NCI-H510A (cell line): ENCODE measurements around the gene VPS37C.
A peak's percentile ranks its signal among the peaks of the same experiment; 100 is the strongest.

Experiments used
- DNase-seq: peaks from one replicate; lab custom pipeline; 2025; lab: John Stamatoyannopoulos, UW

The VPS37C gene

DNA sequence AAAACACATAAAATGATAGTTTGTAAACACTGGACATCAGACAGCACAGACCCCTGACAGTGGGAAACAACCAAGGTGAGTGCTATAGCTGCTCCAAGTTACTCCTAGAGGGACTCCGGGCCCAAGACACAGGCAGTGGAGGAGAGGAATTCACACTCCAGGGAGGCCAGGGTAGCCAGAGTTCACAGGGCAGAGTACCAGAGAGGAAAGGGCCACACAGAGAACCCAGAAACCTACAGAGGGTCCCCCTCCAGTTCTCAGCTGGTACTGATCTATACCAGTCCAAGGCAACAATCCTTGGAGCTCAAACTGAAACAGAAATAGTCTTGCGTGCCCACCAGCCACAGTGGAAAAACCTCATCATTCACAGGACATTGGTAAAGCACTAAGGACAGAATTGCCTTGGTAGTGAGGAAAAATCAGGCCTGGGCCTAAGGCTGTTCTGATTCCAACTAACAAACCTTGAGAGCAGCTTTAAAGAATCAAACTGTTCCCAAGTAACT, 7.6 kb downstream of the VPS37C start:
- no peak for DNase-seq

DNA sequence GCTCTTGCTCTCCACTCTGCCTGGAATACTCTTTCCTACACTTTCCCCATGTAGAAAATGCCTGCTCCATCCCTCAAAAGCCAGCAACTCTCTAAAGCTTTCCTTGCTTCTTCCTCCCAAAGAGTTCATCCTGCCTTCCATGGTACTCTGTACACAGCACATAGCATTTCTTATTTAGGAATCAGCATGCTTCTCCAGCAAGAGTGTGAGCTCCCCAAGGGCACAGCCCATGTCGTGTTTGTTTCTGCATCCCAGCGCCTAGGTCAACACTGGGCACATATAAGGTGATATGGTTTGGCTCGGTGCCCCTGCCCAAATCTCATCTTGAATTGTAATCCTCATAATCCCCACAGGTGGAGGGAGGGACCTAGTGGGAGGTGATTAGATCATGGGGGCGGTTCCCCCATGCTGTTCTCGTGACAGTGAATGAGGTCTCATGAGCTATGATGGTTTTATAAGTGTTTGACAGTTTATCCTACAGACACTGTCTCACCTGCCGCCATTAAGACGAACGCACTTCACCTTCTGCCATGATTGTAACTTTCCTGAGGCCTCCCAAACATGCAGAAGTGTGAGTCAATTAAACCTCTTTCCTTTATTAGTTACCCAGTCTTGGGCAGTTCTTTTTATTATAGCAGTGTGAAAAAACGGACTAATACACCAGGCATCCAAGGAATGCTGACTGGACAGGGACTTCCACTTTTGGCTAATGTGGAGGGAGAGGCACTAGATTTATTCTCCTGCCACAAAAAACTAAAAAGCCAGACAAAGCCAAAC, 8.2 kb downstream of the VPS37C start:
- DNase-seq, result no peak

DNA sequence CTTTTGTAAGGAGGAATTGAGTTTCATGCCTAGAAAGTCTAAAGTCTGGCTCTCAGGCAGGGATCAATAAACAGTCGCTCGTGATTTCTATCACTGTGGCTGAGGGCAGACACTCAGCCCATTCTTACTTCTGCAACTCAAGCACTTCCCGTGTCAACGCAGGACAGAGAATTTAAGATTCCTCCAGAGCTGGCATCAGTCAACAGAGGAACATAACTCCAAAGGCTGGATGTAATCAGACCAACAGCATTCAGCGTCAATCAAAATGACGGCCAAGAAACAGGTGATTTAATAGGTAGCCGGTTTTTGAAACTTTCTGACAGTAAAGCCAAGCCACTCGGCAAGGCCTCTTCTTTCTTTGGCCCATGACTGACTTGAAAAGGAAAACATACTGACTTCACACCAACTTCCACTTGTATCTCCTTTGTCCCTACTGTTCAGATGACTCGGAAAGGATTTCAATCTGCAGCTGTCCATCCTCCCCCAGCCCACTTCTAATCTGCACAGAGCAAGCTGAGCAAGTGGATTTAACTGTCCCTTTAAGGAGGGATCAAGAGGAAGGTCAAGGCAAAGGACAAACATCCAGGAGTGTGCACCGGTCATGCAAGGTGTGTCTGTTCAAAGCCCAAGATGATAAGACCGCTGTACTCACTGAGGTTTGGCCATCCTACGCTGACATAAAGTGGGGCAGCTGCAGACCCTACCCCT, 9.5 kb downstream of the VPS37C start:
- DNase-seq, result no peak

DNA sequence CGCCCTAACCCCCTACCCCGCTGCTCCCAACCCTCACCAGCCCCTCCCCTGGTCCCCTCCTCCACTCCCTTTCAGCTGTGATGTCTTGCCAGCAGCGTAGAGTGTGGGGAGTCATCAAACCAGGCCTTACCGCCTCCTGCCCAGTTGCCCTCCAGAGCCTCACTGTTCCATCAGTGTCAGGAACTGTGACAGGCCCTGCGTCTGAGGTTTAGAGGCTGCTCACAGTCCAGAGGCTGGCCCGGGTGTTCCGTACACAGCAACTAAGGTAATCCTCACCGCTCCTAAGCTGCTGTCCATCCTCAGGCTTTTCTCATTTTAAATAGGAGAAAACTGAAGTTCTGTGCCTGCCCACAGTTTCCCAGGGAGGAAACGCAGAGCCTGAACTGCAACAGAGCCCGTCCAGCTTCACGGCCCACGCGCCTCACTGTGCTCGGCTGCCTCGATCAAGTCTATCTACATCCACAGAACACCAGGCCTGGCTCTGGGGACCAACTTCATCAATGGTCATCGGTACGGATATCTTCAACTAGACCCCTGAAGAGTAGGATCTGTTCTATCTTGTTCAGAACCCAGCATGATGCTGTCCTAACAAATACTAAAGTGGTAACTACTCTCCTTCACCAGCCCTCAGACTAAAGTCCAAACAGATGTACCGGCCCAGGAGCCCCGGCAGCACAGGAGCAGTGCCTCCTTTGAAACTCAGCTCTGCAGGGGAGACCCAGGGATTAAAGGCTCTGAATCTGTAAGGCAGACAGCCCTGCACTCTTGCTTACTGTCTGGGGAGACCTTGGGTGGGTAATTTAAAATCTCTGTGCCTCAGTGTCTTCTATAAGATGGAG, 10.3 kb downstream of the VPS37C start:
- DNase-seq, result no peak

DNA sequence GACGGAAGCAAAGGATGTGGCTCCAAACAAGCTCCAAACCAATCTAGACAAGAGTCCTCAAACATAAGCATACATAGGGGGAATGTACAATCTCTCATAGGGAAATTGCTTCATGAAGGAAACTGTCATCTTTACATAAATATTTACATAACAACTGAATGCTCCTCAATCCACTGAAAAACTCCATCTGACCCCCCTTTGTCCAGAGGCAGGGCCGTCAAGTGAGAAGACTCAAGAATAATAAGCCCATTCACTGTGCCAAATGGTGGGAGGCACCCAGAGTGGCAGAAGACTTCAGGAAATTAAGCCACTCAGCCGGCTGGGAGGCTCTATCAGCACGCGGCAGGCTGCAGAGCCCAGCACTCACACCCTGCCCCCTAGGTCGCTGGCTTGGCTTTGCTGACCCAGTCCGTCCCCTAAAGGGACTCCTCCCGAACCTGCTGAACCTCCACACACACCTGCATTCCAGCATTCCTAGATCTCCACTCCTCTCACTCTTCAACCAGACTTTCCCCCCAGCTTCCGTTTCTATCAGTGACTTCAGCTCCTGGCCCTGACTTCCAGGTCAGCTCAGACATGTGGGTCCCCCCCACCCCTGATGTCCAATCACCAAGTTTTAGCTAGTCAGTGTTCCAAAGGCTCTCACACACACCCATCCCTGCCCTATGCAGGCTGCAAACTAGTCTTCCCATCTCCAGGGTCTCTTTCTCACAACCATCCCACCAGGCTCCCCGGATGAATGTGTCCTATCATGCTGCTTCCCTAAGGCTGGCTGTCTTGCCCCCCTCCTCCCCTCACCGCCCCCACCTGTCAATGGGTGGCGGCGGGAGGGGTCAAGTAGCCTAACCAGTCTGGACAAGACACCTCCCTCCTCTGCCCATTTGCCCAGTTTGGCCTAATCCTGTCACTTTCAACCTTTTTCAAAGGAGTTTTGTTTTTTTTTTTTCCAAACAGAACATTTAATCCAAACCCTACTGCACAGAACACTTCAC, 11.3 kb downstream of the VPS37C start:
- DNase-seq, result no peak

DNA sequence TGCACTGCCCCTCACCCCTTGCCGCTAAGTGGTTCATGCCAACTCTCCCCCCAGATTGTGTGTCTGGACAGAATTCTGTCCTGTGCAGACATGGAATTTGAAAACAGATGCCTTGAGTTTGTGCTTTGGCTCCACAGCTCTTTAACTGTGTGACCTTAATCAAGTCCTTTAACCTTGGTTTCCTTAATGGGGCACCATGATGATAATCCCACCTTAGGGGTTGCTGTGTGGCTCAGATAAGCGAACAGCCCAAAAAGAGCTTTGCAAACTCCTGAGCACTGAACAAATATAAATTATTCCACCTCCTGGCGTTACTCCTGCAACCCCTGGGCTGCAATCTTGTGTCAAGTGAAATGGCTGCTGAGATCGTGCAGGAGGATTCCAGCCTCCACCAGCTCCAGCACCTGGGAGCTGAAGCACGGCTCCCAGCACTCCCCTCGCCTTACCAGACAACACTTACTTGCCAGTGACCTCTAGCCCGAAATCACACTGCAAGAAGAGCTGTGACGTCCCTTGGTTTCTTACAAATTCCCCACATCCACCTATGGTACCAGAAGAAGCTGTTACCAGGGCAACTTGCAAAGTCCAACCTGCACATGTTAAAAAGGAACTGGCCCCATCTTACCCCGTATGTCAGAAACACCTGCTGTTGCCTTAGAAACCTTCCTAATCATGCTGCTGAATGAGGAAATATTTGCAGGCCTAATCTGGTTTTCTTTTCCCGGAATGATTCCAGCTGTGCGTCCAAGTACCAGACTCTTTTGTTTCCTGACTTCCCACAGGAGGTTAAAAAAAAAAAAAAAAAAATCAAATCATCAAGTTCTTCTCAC, 13.2 kb downstream of the VPS37C start:
- no peak for DNase-seq

DNA sequence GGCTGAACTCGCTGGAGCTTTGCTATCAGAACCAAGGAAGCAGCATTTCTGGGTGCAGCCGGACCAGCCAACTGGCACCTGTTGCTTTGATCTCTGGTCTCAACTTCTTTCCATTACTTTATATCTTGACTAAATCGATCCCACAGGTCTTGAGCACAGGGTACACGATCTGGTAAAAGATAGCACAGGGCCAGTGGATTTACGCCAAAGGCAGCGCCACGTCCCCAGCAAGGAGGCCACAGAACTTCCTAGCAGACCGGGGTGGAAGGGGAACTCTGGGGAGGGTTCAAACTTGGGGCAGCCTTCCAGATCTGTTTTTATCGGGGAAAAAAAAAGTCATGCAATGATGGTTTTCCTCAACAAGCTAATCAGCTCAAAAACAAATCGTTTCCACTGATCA, 14.0 kb downstream of the VPS37C start:
- DNase-seq, result no peak

DNA sequence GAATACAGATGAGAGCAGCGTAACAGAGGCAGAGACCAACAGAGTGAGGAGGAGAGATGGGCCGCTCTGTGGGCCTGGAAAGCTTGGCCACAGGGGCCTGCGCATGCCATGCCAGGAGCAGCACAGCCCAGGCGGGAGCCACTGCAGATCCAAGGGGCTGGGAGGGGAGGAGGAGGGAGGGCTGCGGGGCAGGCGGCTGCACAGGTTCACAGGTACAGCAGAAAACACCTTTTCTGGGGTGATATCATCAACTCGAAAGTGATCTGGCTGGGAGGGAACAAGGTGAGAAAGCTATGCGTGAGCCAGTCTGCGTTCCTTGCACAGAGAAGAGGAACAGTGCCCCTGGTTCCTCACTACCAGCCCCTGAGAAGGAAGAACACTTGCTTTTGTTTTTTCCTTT, 14.8 kb downstream of the VPS37C start:
- no peak for DNase-seq

DNA sequence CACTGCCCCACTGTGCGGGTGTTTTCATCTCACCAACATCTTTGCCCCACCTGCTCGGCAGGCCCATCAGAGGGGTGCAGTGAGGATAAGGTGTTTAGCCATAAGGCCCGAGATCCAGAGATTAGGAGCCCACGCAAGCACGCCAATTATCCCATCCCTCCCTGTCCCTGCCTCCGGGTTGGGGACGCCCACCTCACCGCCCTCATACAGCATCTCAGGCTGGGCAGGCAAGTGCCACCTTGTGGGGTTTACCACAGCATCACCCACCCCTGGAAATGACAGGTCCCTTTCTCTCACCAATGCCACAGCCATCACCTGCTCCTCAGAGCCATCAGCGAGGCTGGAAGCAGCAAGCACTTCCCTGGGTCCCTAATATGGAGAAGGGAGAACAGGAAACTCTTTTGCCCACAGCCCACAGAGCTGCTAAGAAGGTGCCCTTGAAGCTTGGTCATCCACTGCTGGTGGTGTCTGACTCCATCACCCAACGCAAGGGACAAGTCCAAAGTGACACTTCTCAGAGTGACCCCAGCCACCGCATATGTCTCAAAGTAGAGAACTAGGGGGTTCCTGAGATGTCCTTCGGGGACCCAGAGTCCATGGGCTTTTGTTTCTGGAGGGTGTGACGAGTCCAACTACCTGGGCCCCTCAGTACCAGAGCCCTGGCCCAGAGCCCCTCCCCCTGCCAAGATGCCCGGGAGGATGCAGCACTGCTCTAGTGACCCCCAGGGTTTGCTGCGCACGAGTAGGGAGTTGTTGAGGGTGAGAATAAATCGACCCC, 15.8 kb downstream of the VPS37C start:
- no peak for DNase-seq

DNA sequence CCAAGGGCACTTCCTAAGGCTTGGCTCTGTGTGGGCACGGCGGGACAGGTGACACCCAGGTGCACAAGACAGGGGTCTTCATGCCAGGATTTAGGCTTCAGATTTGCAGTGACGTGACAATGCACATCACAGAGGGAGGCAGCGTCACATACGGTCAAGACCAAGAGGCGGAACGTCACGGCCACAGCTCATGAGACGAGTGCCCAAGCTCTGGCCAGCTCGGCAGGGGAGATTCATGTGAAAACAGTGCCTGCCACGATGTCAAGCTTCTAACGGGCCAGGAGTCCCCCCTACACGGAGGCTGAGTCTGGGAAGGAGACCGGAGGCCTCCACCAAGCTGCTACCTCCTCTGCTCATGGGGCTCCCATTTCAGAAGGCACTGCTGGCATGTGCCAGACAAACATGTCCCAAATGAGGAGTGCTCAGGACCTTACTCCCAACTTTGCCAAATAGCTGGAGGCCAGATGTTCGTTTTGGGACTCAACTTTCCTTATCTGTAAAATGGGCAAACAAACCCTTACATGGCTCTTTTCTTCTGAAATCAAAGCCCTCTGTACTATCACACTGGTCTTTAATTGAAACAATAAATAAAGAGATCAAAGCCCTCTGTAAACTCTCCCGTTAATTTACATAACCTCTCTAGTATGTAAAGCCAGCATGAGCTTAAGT, 16.6 kb downstream of the VPS37C start:
- DNase-seq, result no peak

DNA sequence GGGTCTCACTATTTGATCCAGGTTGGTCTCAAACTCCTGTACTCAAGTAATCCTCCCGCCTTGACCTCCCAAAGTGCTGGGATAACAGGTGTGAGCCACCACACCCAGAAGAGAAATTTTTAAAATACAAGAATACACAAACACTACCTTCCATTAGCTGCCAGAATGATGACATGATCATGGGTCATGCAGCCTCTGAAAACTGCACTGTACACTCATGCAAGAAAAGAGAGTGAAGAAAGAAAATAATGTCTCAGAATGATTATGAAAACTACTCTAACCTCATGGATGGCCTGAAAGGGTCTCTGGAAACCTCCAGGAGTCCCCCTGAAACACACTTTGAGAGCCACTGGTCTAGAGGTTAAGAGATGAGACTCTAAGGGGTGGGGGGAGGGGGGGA, 18.8 kb downstream of the VPS37C start:
- DNase-seq, result no peak

DNA sequence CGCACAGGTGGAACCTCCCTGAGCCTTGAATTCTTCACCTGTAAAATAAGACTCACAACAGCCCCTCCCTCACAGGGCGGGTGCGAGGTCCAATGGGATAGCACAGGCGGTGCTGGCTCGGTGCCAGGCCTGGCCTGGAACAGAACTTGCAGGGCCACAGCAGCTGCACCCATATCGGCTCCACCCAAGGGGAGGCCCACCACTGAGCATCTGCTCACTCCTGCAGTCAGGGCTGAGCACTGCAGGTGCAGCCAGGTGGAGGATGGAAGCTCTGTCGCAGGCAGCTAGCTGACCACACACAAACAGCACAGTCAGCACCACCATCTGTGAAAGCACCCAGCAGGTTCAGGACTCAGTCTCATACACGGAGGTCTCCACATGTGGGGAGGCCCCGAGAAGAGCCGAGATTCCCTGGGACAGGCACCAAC, 19.6 kb downstream of the VPS37C start:
- peak; percentile 98 for DNase-seq

DNA sequence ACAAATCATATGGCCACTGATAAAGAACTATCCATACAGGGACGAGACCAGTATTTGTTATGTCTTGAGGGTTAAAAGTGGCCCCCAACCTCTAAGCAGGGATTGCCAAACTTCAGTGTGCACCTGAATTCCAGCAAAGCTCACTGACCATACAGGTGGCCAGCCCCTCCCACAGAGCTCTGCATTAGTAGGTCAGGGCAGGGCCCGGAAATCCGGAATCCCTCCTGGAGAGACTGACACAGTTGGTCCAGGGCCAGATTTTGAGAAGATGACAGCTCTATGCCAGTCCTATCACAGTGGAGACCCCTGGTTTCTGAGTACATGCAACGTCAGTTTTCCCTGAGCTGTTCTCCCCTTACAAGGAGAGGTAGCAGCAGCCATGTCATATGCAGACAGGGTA, 20.8 kb downstream of the VPS37C start:
- no peak for DNase-seq

DNA sequence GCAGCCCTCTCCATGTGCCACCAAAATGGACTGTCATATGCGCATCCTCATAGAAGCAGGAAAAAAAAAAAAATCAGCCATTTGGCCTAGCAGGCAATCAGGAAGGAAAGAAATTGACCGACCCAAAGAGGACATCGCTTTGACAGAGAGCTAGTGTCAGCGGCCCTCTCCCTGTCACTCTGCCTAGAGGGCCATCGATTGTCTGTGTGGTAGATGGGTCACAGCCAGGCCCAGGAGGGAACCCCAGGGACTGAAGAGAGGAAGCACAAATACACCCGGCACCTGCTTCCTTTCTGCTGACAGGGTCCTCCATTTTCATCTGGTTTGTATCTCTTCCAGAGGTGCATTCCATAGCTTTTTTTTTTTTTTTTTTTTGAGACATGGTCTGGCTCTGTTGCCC, 21.8 kb downstream of the VPS37C start:
- DNase-seq, result no peak

DNA sequence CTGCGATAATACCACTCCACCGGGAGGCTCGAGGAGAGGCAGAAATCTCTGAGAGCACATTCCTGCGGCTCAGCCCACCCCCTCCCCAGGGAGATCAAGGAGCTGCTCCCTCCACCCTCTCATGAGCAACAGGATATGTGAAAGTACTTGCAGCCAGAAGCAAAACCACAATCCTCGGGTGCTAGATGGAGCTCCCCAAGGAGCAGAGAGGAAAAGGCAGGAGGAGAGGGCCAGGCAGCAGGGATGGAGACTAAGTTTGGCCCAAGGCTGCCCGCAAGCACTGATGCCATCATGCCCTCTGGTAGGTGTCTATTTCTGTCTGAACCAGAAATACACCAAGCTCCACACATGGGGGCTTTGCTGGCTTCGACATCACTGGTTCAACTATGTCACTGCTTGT, 22.3 kb downstream of the VPS37C start:
- DNase-seq, result no peak

DNA sequence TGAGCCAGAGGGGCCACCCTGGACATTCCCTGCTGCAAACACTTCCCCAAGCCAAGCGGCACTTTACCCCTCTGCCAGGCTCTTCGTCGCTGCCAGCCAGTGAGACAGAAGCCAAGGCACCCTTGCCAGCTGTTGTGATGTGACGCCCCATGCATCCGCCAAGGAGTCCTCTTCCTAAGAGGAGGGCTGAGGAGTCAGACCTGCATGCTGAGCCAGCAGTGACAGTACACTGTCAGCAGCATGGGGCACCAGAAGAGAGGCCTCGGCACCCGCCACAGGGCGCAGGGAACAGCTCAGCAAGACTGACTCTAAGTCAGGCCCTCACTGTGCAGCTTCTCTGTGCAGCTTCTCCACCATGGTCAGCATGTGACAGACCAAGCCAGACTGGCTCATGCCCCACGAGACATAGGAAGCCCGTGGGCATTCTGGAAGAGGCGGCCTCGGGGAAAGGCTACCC, 26.4 kb downstream of the VPS37C start:
- DNase-seq, result no peak

DNA sequence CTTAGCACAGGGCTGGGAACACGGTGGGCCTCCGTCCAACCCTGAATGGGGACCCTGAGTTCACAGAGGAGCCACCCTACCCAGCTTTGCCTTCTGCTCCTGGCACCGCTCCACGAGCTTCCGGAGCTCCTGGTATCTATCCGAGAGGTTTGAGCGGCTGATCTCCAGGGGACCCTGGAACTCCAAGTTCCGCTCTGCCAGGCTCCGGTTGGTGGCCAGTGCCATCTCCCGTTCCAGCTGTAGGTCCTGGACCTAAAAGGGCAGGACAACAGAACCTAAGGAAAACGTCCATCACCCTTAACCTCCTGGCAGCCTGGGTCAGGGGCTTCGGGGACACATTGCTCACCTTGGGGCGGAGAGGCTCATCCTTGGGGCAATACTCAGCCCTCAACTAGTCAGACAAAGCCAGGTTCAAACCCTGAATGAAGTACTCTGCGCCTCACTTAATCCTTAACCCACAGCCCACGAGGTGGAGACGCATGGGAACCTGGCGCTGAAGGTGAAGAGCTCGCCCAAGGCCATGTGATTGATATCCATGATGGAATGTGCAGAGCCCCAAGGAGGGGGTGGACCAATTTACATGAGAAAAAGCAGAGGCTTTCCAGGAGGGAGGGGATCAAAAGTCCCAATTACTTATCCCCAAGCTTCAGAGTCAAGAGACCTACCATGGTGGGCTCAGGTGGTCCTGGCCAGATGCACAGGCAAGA, 27.1 kb downstream of the VPS37C start:
- no peak for DNase-seq

DNA sequence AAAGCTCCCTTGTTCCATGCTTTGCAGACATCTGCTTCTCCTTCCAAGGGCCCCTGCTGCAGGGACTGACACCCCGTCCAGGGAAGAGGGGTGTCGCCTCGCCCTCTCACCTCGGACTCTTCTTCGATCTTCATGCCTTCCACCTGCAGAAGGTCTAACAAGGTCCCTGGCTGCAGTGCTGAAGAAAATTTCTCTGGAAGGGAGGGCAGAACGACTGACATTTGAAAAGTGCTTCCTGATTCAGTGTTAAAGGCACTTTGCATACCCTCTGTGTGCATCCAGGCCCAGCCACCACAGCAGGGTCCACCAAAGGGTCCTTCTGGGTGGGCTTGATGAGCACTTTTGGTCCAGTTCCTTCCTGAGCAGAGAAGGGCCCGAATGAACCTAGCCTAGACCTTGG, 28.1 kb downstream of the VPS37C start:
- no peak for DNase-seq
